Panc1 (cell line): ENCODE results near the gene CDK1.

ENCODE experiments used
- CTCF ChIP-seq: fragments of 450-650 bp; IDR thresholded peaks from 2 replicates; pipeline ENCODE4 v1.5.1; 2017; ENCODE audit warnings: mild to moderate bottlenecking
- REST ChIP-seq, 2 experiments: IDR thresholded peaks; 2 replicates each; pipeline ENCODE4 v1.6.1; 2011 to 2012; ENCODE audit warnings: low read depth in 2 of 2, control low read depth in 1 of 2, low read length in 1 of 2, mild to moderate bottlenecking in 1 of 2, moderate library complexity in 1 of 2; ENCODE audit not compliant: insufficient read depth in 1 of 2

GRCh38 chr10:60803865-60804264 lies 25.6 kb downstream of the CDK1 start:
- TF ChIP-seq CTCF (no peak), REST (IDR thresholded peaks at IDR 0.05; ENCODE audit: insufficient read depth in 1 of 2, low read depth in 2 of 2, low read length in 1 of 2) (no peak)
